Transverse colon (tissue), 4 donors: Measurements from ENCODE around the gene GEMIN5.

ENCODE experiments used
- CTCF ChIP-seq, 5 experiments: fragments of 200-600 bp in 3 of 5; fragments of 450-650 bp in 2 of 5; sonication (generic) in 3 of 5; IDR thresholded peaks; 1 replicate in 2 of 5; 2 replicates in 3 of 5; pipeline ENCODE4 v1.5.1; 2016 to 2017; ENCODE audit warnings: antibody characterized with exemption in 5 of 5, inconsistent platforms in 3 of 5, mild to moderate bottlenecking in 2 of 5, moderate library complexity in 1 of 5
- POLR2A ChIP-seq: fragments of 450-650 bp; IDR thresholded peaks from one replicate; pipeline ENCODE4 v1.6.1; 2016; ENCODE audit warnings: antibody characterized with exemption, mild to moderate bottlenecking, moderate library complexity
- POLR2AphosphoS5 ChIP-seq, 3 donors: sonication (generic); formaldehyde crosslinking; IDR thresholded peaks; one replicate each; pipeline ENCODE4 v1.6.1; 2016; ENCODE audit warnings: antibody characterized with exemption in 3 of 3

- no peak for TF ChIP-seq CTCF (IDR thresholded peaks at IDR 0.05)
- no peak for TF ChIP-seq POLR2A
- TF ChIP-seq POLR2AphosphoS5 (IDR thresholded peaks at IDR 0.05) = no peak
These were observed 77.2 kb downstream of the GEMIN5 start for GRCh38 chr5:154860765-154861164.
